H1 (cell line): ENCODE data around the gene FCN2. TPM values are rescaled to one million over a fixed set of nuclear protein-coding genes. Genes with fewer than 3 reads are reported as not detected.

Experiments used
- CTCF ChIA-PET: fragments of 300-600 bp; sonication (Branson Sonifier 250); formaldehyde crosslinking; loops from one replicate; lab custom pipeline; 2021; ENCODE audit not compliant: partially characterized antibody; lab: Charles Lee
- POLR2A ChIA-PET: fragments of 300-600 bp; sonication (Branson Sonifier 250); formaldehyde crosslinking; loops from one replicate; lab custom pipeline; 2021; ENCODE audit warnings: inconsistent platforms; ENCODE audit not compliant: partially characterized antibody; lab: Charles Lee
- DNase-seq, 2 experiments: peaks; one replicate each; pipeline versions ENCODE4 v3.0.0 to v3.0.0-alpha.2; 2010 to 2022; ENCODE audit warnings: low spot score in 2 of 2, low read depth in 1 of 2, mixed read lengths in 1 of 2
- FAIRE-seq: peaks from 2 replicates; lab custom pipeline; 2011; peaks lifted over from hg19 to GRCh38; lab: Jason Lieb, UNC
- H2AFZ ChIP-seq: 2 replicates; pipeline ENCODE4 v1.8.1; 2012; ENCODE audit warnings: low read length, inconsistent platforms
- H2AK5ac ChIP-seq: 2 replicates; pipeline ENCODE4 v1.6.1; 2013; ENCODE audit warnings: low read depth, low read length
- H2BK120ac ChIP-seq: replicated peaks from 2 replicates; pipeline ENCODE3; 2013; ENCODE audit warnings: low read depth, low read length, inconsistent platforms
- H2BK12ac ChIP-seq: 2 replicates; pipeline ENCODE4 v1.6.1; 2013; ENCODE audit warnings: low read depth, low read length
- H2BK15ac ChIP-seq: 2 replicates; pipeline ENCODE4 v1.6.1; 2013; ENCODE audit warnings: low read length
- H2BK20ac ChIP-seq: 2 replicates; pipeline ENCODE4 v1.6.1; 2013; ENCODE audit warnings: low read length
- H2BK5ac ChIP-seq: 2 replicates; pipeline ENCODE4 v1.6.1; 2013; ENCODE audit warnings: low read depth, low read length
- H3K14ac ChIP-seq: 2 replicates; pipeline ENCODE4 v1.6.1; 2013; ENCODE audit warnings: inconsistent platforms; ENCODE audit not compliant: insufficient read length
- H3K18ac ChIP-seq: 2 replicates; pipeline ENCODE4 v1.6.1; 2013; ENCODE audit warnings: low read length; ENCODE audit errors: extremely low read depth
- H3K23ac ChIP-seq: 2 replicates; pipeline ENCODE4 v1.6.1; 2013; ENCODE audit warnings: inconsistent platforms; ENCODE audit not compliant: insufficient read length
- H3K23me2 ChIP-seq: 2 replicates; pipeline ENCODE4 v1.6.1; 2013; ENCODE audit warnings: low read depth, low read length
- H3K27ac ChIP-seq: 2 replicates; pipeline ENCODE4 v1.6.1; 2011; ENCODE audit warnings: low read depth, low read length, inconsistent platforms
- H3K27me3 ChIP-seq, 4 experiments: replicated peaks in 1 of 4; 1 replicate in 1 of 4; 2 replicates in 3 of 4; pipeline versions ENCODE4 v1.6.1 to v1.8.1; 2011 to 2013; ENCODE audit warnings: low read length in 3 of 4, mild to moderate bottlenecking in 3 of 4, inconsistent platforms in 2 of 4, mixed read lengths in 2 of 4, moderate library complexity in 1 of 4; ENCODE audit not compliant: control insufficient read depth in 3 of 4, insufficient read depth in 3 of 4; ENCODE audit errors: extremely low read depth in 1 of 4
- H3K36me3 ChIP-seq, 4 experiments: 2 replicates each; pipeline versions ENCODE4 v1.6.1 to v1.8.1; 2011 to 2013; ENCODE audit warnings: mild to moderate bottlenecking in 4 of 4, low read length in 3 of 4, moderate library complexity in 2 of 4, control low read depth in 1 of 4, inconsistent platforms in 1 of 4; ENCODE audit not compliant: insufficient read depth in 4 of 4, control insufficient read depth in 2 of 4
- H3K4ac ChIP-seq: replicated peaks from 2 replicates; pipeline ENCODE3; 2013; ENCODE audit warnings: low read length, low read depth, mixed read lengths, inconsistent platforms; ENCODE audit not compliant: insufficient read length
- H3K4me1 ChIP-seq, 4 experiments: replicated peaks in 1 of 4; 1 replicate in 1 of 4; 2 replicates in 3 of 4; pipeline versions ENCODE4 v1.6.1 to v1.8.1; 2011 to 2013; ENCODE audit warnings: low read length in 3 of 4, inconsistent platforms in 2 of 4, mixed read lengths in 1 of 4; ENCODE audit not compliant: insufficient read depth in 4 of 4, control insufficient read depth in 3 of 4
- H3K4me2 ChIP-seq, 2 experiments: 2 replicates each; pipeline versions ENCODE4 v1.6.1 to v1.8.1; 2011 to 2013; ENCODE audit warnings: low read depth in 2 of 2, low read length in 2 of 2, control low read depth in 1 of 2, inconsistent platforms in 1 of 2, mild to moderate bottlenecking in 1 of 2; ENCODE audit not compliant: insufficient read depth in 1 of 2
- H3K4me3 ChIP-seq, 4 experiments: fragments of 200-600, 300-600 bp in 1 of 4; sonication (generic), shearing (Covaris generic), sonication (Bioruptor Twin) in 1 of 4; 2 replicates each; pipeline versions ENCODE4 v1.5.1 to v1.8.1; 2011 to 2016; ENCODE audit warnings: low read length in 4 of 4, low read depth in 3 of 4, control low read depth in 2 of 4, inconsistent platforms in 2 of 4, mild to moderate bottlenecking in 2 of 4, mixed read lengths in 1 of 4, moderate library complexity in 1 of 4; ENCODE audit not compliant: insufficient read depth in 2 of 4; ENCODE audit errors: extremely low read depth in 1 of 4
- H3K56ac ChIP-seq: replicated peaks from 2 replicates; pipeline ENCODE3; 2013; ENCODE audit warnings: low read depth, mild to moderate bottlenecking, mixed read lengths, low read length, inconsistent platforms; ENCODE audit not compliant: insufficient read length
- H3K79me1 ChIP-seq: 2 replicates; pipeline ENCODE4 v1.6.1; 2013; ENCODE audit warnings: low read depth, low read length, control low read depth
- H3K79me2 ChIP-seq, 2 experiments: 2 replicates each; pipeline versions ENCODE4 v1.6.1 to v1.8.1; 2012 to 2013; ENCODE audit warnings: low read length in 2 of 2, mild to moderate bottlenecking in 2 of 2, inconsistent platforms in 1 of 2; ENCODE audit not compliant: insufficient read depth in 2 of 2, control insufficient read depth in 1 of 2
- H3K9ac ChIP-seq, 4 experiments: replicated peaks in 1 of 4; 1 replicate in 1 of 4; 2 replicates in 3 of 4; pipeline versions ENCODE4 v1.6.1 to v1.8.1; 2011 to 2013; ENCODE audit warnings: low read depth in 3 of 4, low read length in 3 of 4, control low read depth in 2 of 4, mild to moderate bottlenecking in 2 of 4, moderate library complexity in 2 of 4, inconsistent platforms in 1 of 4; ENCODE audit errors: extremely low read depth in 1 of 4
- H3K9me3 ChIP-seq, 2 experiments: 2 replicates each; pipeline versions ENCODE4 v1.6.1 to v1.8.1; 2012 to 2013; ENCODE audit warnings: mild to moderate bottlenecking in 2 of 2, moderate library complexity in 2 of 2, control low read depth in 1 of 2, inconsistent platforms in 1 of 2, low read depth in 1 of 2, low read length in 1 of 2, mixed read lengths in 1 of 2; ENCODE audit not compliant: insufficient read depth in 2 of 2
- H4K20me1 ChIP-seq, 2 experiments: replicated peaks in 1 of 2; 2 replicates each; pipeline versions ENCODE3 to v1.8.1; 2011 to 2013; ENCODE audit warnings: inconsistent platforms in 2 of 2, low read length in 2 of 2, mild to moderate bottlenecking in 1 of 2; ENCODE audit not compliant: insufficient read depth in 2 of 2, control insufficient read depth in 1 of 2
- H4K5ac ChIP-seq: 2 replicates; pipeline ENCODE4 v1.6.1; 2013; ENCODE audit warnings: low read length, low read depth, mixed read lengths, inconsistent platforms; ENCODE audit not compliant: insufficient read length
- H4K8ac ChIP-seq: 2 replicates; pipeline ENCODE4 v1.8.0; 2013; ENCODE audit warnings: mild to moderate bottlenecking, moderate library complexity, low read length, inconsistent platforms; ENCODE audit not compliant: insufficient read depth; ENCODE audit errors: extremely low read depth
- H4K91ac ChIP-seq: replicated peaks from 2 replicates; pipeline ENCODE3; 2013; ENCODE audit warnings: low read length, mixed read lengths, inconsistent platforms; ENCODE audit not compliant: insufficient read length
- WGBS, 2 experiments: shearing (Covaris generic) in 1 of 2; methylation state at CpG; one replicate each; pipeline versions ENCODE4 v1.1.6 to v1.1.7; 2013 to 2015; ENCODE audit warnings: low lambda C conversion rate in 2 of 2, mixed read lengths in 2 of 2, inconsistent platforms in 1 of 2, low coverage in 1 of 2, missing lambda C conversion rate in 1 of 2; ENCODE audit not compliant: insufficient replicate concordance in 2 of 2, insufficient coverage in 1 of 2, insufficient read length in 1 of 2; ENCODE audit errors: extremely low coverage in 1 of 2, missing lambda C conversion rate in 1 of 2; 5-methylcytosine and 5-hydroxymethylcytosine counted together
- polyA plus RNA-seq, 7 experiments: library from polyadenylated mRNA; depleted of rRNA in 3 of 7; stranded (reverse) in 5 of 7; unstranded in 2 of 7; fragments of >200 nt in 5 of 7; fragments of 200-250 nt in 2 of 7; gene quantifications; 1 replicate in 5 of 7; 2 replicates in 1 of 7; 4 replicates in 1 of 7; pipeline versions ENCODE4 v1.2.1 to v1.2.3, GENCODE V29; 2011 to 2013; ENCODE audit warnings: missing spikeins in 2 of 7, mixed read lengths in 2 of 7
- total RNA-seq: library from RNA; stranded (reverse); fragmentation: NEBNext Ultra II Directional; extraction: Animal tissue kit (Norgen Biotek cat#: 25700); gene quantifications from 2 replicates; pipeline ENCODE4 v1.2.1, GENCODE V29; 2021

Gene FCN2
- total and polyA plus RNA-seq, 2 of the 8 experiments (the other 6 are each of a cell fraction or from before 2014, with no cell fraction given) = not detected

DNA sequence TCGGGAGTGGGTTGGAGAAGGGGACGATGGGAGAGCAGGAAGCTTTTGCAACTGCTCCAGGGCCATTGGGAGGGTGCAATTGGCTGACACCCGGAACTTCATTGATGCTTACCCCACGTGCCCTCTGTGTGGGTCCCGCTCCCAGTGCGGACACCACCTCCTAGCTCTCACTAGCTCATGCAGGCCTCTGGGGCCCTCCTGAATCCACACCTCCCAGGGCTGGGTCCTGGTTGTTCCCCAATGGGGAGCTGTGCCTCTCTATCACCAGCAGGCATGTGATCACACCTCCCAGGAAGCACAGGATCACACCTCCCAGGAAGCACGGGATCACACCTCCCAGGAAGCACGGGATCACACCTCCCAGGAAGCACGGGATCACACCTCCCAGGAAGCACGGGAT lies 32.1 kb upstream of the FCN2 start:
- no peaks in the 10 kb centered on the region for H3K4me1 ChIP-seq
- H2BK12ac ChIP-seq = no peak overlapping the region
- H4K20me1 ChIP-seq = peaks cover 0 to 4% of the 10 kb centered on the region in 2 experiments
- H2BK20ac ChIP-seq = no peak overlapping the region
- CTCF ChIA-PET = interaction anchor here (1.1 kb wide), 2 partner anchors 9 to 51 kb away, joined by 3 read pairs; no protein-coding TSS in a partner anchor
- no peaks in the 10 kb centered on the region for H3K27me3 ChIP-seq
- H3K14ac ChIP-seq = no peak overlapping the region
- H3K18ac ChIP-seq = no peak overlapping the region
- no peak for DNase-seq
- no peak for FAIRE-seq
- no peak overlapping the region for H3K27ac ChIP-seq
- no peak overlapping the region for H2BK15ac ChIP-seq
- no peak overlapping the region for H2BK5ac ChIP-seq
- H3K4me2 ChIP-seq = no peak overlapping the region
- peaks cover 23 to 31% of the 10 kb centered on the region in 2 experiments for H3K9me3 ChIP-seq
- no peaks in the 10 kb centered on the region for H3K36me3 ChIP-seq
- no peak overlapping the region for H2AFZ ChIP-seq
- no peak overlapping the region for H3K4ac ChIP-seq
- no peak overlapping the region for H4K91ac ChIP-seq
- POLR2A ChIA-PET = no interaction called here
- 90% methylated on average over 7 of the region's 10 CpGs; no CpG with 5 or more reads in 1 of the 2 experiments for WGBS, 2 experiments
- H3K79me1 ChIP-seq = no peaks in the 10 kb centered on the region
- peaks cover 8% of the 10 kb centered on the region; the same call in 1 of the 2 replicates for H3K23me2 ChIP-seq
- H2BK120ac ChIP-seq = no peak overlapping the region
- H3K4me3 ChIP-seq = no peak overlapping the region
- no peak overlapping the region for H3K9ac ChIP-seq
- H3K79me2 ChIP-seq = no peaks in the 10 kb centered on the region
- H3K23ac ChIP-seq = no peak overlapping the region
- no peak overlapping the region for H4K8ac ChIP-seq
- H3K56ac ChIP-seq = no peak overlapping the region
- no peak overlapping the region for H4K5ac ChIP-seq
- H2AK5ac ChIP-seq = no peak overlapping the region
